ENCODE data around the gene COCH. TPM values are rescaled to one million over a fixed set of nuclear protein-coding genes. Genes with fewer than 3 reads are reported as not detected.

The COCH gene
- total and polyA plus RNA-seq, 9 donors, result 0.30 to 2.6 (median 1.2) TPM; not detected in 1

DNA sequence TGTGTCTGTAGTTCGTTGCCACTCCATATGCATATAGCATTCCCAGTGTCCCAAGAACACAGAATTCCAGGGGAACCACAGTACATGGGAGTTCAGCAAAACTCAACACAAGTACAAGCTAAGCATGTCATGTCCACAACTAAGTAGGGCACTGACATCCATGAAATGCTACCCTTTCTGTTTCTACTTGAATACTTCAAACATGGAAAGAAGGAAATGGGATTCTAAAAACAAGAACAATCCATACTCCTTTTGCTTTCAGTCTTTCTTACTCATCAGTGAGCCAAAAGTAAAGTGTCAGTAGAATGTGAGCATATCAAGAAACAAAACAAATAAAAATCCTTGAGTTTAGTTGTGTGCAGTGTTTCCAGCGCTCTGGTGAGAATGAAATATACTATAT, 36.0 kb upstream of the COCH start:
- intact Hi-C loops (cut with DNase I), result no loop called here
- no peaks in the 10 kb centered on the region for H3K36me3 ChIP-seq
- TF ChIP-seq EP300 (IDR thresholded peaks at IDR 0.05) (no peak), POLR2A (IDR thresholded peaks at IDR 0.05) (no peak)
- TF ChIP-seq, protein P1, sequence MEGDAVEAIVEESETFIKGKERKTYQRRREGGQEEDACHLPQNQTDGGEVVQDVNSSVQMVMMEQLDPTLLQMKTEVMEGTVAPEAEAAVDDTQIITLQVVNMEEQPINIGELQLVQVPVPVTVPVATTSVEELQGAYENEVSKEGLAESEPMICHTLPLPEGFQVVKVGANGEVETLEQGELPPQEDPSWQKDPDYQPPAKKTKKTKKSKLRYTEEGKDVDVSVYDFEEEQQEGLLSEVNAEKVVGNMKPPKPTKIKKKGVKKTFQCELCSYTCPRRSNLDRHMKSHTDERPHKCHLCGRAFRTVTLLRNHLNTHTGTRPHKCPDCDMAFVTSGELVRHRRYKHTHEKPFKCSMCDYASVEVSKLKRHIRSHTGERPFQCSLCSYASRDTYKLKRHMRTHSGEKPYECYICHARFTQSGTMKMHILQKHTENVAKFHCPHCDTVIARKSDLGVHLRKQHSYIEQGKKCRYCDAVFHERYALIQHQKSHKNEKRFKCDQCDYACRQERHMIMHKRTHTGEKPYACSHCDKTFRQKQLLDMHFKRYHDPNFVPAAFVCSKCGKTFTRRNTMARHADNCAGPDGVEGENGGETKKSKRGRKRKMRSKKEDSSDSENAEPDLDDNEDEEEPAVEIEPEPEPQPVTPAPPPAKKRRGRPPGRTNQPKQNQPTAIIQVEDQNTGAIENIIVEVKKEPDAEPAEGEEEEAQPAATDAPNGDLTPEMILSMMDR (IDR thresholded peaks at IDR 0.05), result no peak
- WGBS, 3 donors, result 42 to 83% (median 64%) methylated on average over 2 of the region's 2 CpGs
- no peak overlapping the region for H3K4me3 ChIP-seq
- peaks cover 0 to 4% of the 10 kb centered on the region in 2 donors for H3K9me3 ChIP-seq
- H3K27me3 ChIP-seq, result no peaks in the 10 kb centered on the region
- H3K27ac ChIP-seq, result no peak overlapping the region
- no peak for DNase-seq
- H3K4me1 ChIP-seq (ENCODE audit: insufficient read depth), result no peaks in the 10 kb centered on the region

- Histone ChIP-seq H3K9me3 (no peaks in the 10 kb centered on the region), H3K27me3 (no peaks in the 10 kb centered on the region), H3K4me1 (ENCODE audit: insufficient read depth) (no peaks in the 10 kb centered on the region), H3K27ac (no peak overlapping the region), H3K36me3 (no peaks in the 10 kb centered on the region), H3K4me3 (no peak overlapping the region)
- TF ChIP-seq EP300 (IDR thresholded peaks at IDR 0.05) (no peak), POLR2A (IDR thresholded peaks at IDR 0.05) (no peak)
- TF ChIP-seq, protein P1 (IDR thresholded peaks at IDR 0.05), result no peak
- 87 to 91% (median 91%) methylated on average over 10 of the region's 10 CpGs for whole genome bisulfite sequencing, 3 donors
- intact Hi-C loops (cut with DNase I), result no loop called here
- no peak for DNase-seq
Observed at GRCh38 chr14:30840086-30840779, 34.1 kb upstream of the COCH start.

GRCh38 chr14:30842431-30842830, 31.9 kb upstream of the COCH start:
- Histone ChIP-seq H3K27ac (no peak overlapping the region), H3K27me3 (no peaks in the 10 kb centered on the region), H3K4me1 (ENCODE audit: insufficient read depth) (no peaks in the 10 kb centered on the region), H3K9me3 (no peaks in the 10 kb centered on the region), H3K36me3 (no peaks in the 10 kb centered on the region), H3K4me3 (no peak overlapping the region)
- intact Hi-C loops (cut with DNase I), result no loop called here
- DNase-seq, result no peak
- TF ChIP-seq EP300 (IDR thresholded peaks at IDR 0.05) (no peak), POLR2A (IDR thresholded peaks at IDR 0.05) (no peak)
- TF ChIP-seq, protein P1 (IDR thresholded peaks at IDR 0.05), result no peak

GRCh38 chr14:30848449-30849240, 25.7 kb upstream of the COCH start:
- no peaks in the 10 kb centered on the region for H3K9me3 ChIP-seq
- no peaks in the 10 kb centered on the region for H3K36me3 ChIP-seq
- no peaks in the 10 kb centered on the region for H3K4me1 ChIP-seq (ENCODE audit: insufficient read depth)
- no peak overlapping the region for H3K4me3 ChIP-seq
- TF ChIP-seq, protein P1 (IDR thresholded peaks at IDR 0.05), result no peak
- no peak for TF ChIP-seq EP300 (IDR thresholded peaks at IDR 0.05)
- TF ChIP-seq POLR2A (IDR thresholded peaks at IDR 0.05), result no peak
- no peak overlapping the region for H3K27ac ChIP-seq
- DNase-seq, result no peak
- WGBS, 3 donors, result 88 to 93% (median 92%) methylated on average over 4 of the region's 4 CpGs
- H3K27me3 ChIP-seq, result no peaks in the 10 kb centered on the region
- intact Hi-C loops (cut with DNase I), result no loop called here
